IPS DF 4.7 (cell line): Measurements from ENCODE around the gene KIRREL1.

Experiments used
- DNase-seq: peaks from one replicate; pipeline ENCODE4 v3.0.0-alpha.2; 2013; ENCODE audit warnings: low spot score; ENCODE audit errors: extremely low read depth

The KIRREL1 gene

DNA sequence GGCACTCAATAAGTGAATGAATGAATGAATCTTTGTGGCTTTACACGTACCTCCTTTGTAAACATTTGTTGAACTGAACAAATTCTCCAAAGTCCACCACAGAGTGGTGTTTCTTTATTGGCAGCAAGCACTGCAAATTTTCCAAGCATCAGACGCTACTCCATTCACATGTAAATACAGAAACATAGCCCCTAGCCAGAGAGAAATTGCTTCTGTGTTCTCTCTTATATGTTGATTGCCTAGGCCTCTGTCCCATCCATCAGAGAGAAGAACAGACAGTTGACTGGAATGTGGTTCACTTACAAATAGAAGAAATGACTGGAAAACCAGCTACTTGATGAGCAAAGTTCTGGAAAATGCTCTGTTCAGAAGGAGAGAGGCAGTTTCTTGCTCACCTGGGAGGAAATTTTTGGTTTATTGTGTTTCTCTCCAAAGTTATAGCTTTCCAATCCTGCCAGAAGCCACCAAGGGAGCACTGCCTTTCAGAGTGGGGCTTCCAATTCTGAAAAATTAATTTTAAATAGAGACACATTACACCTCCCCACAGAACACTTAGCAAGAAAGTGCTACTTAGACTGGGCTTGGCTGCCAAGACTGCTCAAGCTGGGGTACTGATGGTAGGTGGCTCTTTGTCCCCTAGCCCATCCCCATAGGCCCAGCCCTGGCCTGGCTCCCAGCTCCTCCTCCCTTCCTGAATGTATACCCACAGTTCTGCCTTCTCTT lies 18.1 kb upstream of the KIRREL1 start:
- no peak for DNase-seq

DNA sequence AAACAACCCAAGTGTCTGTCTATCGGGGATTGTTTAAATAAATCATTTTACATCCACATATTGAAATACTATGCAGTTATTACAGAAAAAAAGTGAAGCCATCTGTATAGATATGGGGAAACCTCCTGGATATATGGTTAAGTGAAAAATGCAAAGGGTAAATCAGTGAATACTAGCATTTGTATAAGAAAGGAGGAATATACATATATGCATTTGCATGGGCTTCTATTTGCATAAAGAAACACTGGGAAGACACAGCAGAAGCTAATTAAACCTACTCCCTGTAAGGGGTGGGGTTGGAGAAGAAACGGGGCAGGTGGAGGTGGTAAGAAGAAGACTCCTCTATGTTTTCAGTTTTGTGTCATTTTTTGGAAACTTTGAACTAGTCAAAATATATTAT lies 16.6 kb upstream of the KIRREL1 start:
- no peak for DNase-seq

DNA sequence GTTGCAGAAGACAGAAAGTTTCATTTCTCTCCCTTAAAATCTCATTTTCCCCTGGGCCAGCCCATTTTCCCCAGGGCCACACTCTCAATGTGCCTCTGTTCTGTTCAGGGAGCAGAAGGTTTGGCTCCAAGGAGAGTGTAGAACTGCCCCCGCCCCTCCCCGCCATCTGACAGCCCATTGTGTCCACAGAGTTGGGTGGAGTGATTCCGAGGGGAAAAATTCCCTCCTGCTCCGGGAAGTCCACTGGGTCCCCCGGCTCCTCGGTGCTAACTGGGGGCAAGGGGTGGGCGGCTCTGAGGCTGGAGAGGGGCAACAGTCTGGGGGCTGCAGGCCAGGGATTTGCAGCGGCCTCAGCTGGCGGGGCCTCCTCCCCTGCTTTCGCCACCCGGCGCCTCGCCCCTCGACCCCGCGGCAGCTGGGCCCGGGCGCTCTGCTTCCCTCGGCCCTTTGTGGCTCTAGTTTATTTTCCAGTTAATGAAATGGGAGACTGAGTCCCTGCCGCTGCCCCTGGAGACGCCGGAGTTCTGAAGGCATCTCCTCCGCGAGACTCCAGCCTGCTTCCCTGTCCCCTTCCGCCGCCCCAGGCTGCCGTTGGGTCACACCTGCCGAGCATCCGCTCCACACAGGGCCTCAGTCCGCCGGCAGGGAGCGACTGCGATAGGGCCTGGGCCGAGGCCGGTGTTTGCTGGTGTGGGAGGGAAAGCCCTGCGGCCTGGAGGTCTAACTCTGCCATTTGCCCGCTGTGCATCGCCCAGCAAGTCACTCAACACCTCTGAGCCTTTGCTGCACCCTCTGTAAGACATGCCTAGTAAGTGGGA lies 14.7 kb upstream of the KIRREL1 start:
- no peak for DNase-seq

DNA sequence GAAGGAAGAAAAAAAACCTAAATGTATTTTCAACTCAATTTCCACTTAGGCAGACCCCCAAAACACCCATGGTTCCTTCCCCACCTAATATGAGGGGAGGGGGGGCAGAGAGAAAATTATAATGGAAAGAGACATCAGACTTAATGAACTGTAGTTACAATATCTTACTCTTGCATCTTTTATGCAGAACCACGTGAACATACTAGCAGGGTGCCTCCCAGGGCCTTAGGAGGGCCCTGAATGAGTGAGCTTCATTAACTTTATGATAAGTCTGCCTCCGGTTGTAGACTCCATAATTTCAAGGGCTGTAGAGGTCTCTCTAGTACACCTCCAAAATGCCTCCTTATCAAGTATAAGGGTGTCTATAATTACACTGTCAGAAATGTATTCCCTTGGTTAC lies 11.3 kb upstream of the KIRREL1 start:
- no peak for DNase-seq

DNA sequence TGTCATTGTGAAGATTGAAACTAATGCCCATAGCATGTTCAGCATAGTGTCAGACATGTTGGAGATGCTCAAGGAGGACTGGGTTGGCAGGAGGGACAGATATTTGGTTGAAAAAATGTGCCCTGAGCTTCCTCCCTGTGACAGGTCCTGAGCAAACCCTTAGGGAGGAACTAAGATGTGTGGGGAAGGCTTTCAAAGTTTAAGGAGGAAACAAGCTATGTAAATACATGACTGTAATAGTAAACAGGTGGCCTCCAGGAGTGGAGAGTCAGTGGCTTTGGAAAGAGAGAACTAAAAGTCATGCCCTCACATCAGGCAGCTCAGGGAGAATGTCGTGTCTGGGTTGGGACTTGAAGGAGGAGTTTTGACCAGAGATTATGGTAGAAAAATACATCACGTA lies 9.7 kb upstream of the KIRREL1 start:
- no peak for DNase-seq

DNA sequence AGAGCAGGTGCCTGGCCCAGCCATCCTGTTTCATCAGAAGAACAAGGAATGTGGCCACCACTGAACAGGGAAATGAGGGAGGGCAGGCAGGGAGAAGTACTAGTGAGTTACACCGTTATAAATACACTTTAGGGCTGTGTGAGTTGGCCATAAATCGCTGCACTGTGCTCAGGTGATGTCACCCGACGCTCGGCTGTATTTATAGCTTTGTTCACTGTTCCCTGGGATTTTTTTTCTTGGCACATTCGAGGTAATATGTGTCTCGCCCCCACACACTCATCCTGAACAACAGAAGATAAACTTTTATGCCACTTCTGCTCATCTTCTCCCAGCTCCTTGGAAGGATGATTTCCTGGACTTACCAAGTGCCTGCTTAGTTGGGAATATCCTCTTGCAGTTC lies 9.0 kb upstream of the KIRREL1 start:
- DNase-seq, result no peak

DNA sequence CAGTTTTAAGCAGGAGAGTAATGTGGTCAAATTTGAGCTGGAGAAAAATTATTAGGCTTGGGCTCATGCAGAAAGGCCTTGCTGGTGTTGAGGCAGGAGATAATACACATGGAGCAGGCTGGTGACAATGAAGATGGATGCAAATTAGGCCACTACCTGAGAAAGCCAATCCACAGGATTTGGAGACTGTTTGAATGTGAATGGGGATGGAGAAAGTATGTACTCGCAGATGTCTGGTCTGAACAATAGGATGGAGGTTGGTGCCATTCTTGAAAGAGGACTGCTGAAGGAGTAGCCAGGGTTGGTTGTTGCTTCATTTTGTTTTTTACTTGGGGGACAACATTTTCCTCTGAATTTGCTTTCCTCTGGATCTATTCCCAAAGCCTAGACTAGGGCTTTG lies 8.0 kb upstream of the KIRREL1 start:
- DNase-seq, result no peak

DNA sequence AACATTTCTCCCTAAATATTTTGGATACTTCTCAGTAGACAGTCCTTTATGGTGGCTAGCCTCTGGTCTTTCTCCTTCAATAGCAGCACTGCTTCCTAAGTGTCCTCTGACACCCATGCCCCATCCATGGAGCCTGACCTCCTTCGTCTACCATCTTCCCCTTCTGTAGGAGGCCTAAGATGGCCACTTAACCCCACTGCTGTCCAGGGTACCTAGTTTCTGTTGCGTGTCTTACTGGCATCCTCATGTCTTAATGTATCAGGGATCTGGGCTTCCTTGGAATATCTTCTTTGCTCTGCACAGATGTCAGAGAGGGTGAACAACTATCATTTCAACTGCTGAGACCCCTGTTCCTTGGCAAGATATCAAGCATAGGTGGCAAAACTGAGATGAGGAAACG lies 5.4 kb upstream of the KIRREL1 start:
- DNase-seq, result no peak

DNA sequence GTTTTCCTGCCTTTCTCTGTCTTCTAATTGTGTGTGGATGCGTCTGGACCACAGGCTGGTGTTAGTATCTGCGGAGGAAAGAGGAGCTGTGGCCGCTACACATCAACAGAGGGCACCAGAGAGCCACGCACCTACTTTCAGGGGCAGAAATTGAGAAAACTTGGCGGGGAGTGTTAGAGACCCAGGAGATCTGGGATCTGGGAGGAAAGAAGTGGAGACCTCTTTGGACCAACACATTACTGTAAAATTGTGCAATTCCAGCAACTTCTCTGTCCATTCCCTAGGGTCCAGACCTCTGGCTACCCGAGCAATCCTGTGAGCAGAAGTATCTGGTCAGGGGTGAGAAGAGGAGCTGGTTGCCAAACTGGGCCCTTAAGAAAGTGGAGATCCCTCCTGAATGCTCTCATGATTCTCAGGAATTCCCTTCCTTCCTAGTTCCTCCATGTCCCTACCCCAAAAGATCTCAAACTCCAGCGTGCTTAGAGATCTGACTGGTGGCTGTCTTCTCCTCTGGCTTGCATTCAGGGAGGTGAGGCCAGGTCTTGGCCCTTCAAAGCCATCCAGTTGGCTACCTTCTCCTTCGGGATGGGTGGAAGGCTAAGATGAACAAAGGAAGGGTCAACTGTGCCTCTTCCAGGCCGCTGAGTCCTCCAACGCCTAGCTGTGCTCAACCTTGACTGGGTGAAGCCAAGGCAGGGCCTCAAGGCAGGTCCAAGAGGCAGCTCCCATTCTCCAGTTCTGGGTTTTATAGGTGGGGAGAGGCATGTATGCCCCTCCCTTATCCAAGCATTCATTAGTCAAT lies 1.2 kb upstream of the KIRREL1 start:
- no peak for DNase-seq

DNA sequence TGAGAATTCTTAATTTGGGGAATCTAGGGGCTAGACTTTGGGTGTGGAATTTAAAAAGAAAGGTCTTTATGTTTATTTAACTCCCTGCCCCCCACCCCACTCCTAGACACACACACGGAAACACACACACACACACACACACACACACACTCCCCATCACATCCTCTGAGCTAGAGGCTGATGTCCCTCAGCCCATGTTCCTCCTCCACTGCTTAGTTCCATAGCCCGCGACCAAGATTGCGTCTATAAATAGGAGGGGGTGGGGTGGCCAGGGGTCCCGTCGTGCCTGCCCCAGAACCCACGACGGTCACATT lies 655 bp upstream of the KIRREL1 start:
- no peak for DNase-seq

DNA sequence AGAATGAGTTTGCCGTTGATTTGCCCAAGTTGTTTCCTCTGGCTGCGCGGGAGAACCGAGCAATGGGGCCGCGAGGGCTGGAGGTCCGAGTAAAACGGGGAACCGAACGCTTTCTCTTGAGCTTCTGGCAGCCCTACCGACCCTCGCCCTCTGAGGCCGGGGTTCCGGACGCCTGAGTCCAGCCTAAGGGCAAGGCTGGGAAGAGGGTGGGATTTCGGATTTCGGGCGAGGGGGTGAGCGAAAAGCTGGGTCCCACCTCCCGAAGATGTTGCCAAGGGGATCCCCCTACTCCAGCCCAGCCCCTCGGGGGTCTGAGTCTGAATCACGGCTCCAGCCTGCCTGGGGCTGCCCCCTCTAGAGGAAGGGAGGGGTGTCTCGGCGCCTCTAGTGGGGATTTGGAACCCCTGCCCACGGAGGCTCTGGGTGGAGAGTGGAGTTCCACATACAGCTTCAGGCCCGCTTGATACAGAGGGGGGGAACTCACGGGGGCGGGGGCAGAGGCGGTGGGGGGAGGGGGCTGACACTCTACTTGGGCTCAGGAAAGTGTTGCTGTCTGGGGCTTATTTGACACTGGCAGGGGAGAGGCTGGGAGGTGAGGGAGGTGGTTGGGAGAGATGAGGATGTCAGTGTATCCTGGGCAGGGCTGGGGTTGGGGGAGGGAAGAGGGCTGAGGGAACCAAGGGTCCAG lies 617 bp downstream of the KIRREL1 start:
- no peak for DNase-seq

DNA sequence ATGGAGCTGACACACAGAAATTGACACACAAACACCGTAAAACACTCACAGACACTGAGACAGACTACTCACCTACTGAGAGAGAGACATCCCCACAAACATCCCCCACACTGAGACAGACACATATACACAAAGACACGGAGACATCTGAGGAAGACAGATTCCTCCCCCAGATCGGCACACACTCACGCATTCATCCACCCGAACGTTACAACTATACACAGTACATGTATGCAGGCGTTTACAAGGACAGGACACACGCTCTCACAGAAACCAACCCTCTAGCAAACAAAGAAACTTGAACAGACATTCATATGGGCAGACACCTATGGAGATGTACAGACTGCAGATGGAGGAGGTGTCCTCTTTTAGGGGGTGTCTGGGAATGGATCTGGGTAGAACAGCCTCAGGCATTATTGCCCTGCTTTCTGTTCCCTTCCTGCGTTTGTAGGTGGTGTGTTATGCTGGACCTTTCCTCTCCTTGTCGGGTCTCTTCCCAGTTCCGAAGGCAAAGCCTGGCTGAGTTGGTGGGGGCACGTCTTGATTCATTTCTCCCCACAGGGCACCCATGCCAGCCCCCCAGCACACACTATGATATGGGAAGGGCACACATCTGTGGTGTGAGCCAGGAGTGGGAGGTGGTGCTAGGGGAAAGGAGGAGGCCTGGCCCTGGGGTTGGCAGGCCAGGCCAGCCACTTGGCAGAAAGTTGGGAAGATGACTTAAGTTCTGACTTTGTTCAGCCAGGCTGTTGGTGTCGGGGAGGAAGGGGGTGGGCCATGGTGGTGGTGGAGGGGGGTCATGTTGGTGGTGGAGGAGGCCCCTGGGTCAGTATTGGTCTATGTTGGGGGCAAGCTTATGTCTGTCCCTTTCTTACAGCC lies 1.5 kb downstream of the KIRREL1 start:
- DNase-seq, result no peak

DNA sequence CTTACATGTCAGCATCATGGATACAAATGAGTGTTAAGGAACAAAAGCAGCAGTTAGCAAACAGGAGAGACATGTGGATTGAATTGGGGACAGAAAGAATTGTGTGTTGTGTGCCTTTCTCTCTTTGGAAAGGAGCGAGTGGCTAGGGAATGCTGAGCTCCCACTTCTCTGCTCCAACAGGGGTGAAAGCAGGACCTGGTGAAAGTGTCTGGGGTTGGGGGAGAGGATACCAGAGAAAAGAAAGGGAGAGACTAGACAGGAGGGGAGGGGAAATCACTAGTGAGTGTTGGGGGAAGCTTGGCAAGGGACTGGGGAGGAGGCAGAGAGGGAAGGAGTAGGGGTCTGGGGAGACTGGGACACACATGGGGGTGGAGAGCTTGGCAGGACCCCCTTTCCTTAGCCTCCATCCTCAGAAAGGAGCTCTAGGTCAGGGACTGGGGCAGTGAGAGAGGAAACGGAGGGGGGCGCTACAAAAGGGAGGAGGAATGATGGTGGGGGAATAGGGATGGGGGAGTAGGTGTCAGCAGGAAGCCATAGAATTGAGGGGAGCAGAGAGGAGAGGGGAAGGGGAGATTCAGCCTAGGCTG lies 2.2 kb downstream of the KIRREL1 start:
- DNase-seq, result no peak

DNA sequence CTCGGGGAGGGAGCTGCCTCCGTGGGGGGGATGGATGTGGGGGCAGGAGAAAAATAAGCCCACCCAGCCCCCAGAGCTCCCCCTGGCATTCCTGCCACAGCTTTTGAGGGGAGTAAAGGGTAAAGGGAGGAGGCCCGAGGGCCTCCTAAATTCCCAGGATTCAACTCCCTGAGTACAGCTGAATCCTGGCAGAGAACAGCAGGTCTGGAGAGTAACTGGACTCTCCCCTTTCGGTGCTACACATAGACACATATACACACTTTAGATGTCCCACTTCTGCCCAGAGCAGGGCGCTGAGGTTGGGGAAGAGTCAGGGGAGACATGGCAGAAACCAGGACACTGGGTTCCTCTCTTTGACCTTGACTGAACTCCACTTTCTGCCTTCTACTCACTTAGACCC lies 3.0 kb downstream of the KIRREL1 start:
- no peak for DNase-seq

DNA sequence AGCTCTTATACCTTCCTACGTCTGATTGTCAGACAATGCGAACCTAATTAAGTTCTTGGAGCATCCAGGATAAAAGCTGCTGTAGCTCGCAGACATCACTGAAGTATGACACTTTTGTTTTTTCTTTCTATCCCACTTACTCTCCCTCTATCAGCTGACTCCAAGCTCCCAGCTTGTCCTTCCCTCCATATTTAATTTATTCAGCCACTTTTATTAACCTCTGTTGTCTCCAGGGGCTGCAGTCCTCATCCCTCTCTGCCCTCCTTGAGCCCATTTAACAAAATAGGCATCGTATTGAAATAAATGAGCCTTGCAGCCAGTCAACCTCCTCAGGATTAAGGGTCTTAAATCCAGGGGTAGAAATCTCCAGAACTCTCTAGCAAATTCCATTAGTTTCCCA lies 7.1 kb downstream of the KIRREL1 start:
- no peak for DNase-seq

DNA sequence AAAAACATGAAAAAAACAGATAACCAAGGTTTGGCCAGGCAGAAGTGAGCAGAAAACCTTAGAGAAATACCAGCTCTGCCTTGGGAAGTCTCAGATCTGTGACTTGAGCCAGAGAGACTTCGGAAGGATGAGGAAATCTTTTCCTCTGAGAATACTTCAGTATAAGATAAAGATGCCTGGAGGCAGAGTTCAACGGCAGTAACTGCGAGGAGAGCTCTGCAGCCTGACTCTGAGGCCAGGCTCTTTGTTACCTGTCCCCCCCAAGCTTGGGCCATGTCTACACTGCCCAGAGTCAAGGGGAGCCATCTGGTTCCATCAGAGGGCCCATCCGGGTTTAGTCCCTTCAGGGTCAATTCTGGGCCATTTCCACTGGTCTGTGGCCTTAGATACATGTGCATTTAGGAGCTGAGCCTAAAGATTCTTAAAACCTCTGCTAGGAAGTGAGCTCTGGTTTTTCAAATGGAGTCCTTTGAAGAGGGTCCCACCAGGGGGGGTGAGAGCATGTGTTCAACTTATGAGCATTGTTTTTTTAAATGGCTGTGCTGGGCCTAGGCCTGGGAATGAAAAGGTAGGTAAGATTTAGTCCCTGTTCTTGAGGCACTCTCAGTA lies 8.7 kb downstream of the KIRREL1 start:
- no peak for DNase-seq

DNA sequence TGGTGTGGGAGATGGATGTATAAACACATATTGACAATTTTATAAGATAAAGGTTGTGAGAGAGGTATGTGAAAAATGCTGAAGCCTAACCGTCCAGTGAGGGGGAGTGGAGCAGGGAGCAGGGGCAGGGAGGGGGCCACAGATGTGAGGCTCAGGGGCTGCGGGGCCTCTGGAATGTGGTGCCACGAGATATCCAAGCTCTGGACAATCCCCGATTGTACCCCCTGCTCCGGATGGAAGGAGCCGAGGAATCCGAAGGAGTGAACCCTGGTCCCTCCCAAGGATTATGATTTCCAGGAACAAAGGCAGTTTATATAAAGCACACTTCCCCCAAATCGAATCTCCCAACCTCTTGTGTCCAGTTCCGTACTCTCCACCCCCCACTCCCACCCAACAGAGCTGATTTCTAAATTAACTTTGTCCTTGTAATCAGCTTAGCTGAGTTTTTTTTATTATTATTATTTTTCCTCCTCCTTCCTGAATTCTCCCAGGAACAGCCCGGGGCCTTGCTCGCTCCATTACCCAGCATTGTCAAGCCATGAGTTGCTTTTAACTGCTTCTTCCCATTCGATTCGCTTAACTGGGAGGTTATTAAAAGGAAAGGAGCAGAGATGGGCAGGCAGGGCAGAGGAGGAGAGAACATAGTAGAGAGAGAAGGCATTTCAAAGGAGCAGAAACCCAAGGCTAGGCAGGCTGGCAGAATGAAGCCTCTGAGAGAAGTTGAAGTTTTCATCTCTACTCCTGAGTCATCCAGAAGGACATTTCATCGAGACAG lies 9.4 kb downstream of the KIRREL1 start:
- DNase-seq, result no peak

DNA sequence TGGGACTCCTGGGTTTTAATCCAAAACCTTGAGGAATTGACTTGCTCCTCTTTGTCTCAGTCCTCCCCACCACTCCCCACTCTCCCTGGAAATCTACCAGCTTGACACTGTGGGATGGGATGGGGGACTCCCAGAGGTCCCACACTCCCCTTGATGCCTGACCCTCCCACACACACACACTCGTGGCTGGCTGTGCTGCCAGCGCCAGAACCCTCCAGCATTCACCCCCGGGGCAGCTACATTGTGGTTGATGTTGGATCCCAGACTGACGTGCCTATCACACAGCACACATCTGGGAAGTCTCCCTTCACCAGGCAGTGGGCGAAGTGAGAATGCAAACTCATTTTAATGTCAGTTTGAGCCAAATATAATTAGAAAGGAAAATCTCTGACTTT lies 10.0 kb downstream of the KIRREL1 start:
- no peak for DNase-seq

DNA sequence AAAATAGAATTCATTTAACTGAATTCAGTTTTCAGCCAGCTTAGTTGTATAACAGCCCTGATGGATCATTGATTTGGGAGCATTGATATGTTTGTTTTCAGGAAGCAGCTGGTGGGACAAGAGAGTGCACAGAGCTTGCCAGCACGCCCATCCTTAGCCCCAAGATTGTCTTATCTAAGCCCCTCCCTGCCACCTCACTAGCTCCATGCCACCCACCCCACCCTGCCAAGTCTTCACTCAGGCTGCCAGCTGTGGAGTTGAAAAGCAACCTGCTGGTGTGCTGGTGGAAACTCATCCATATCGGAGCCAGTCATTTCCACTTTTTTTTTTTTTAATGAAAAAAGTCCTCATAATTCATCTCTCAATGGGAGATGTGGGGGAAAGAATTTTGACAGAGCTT lies 11.8 kb downstream of the KIRREL1 start:
- DNase-seq, result no peak
